H9 (cell line): Measurements from ENCODE around the gene PEX16. TPM values are rescaled to one million over a fixed set of nuclear protein-coding genes. Genes with fewer than 3 reads are reported as not detected.

Experiments
- DNase-seq: peaks from one replicate; pipeline ENCODE4 v3.0.0-alpha.2; 2017
- H2AFZ ChIP-seq: one replicate; pipeline ENCODE4 v1.6.1; 2013; ENCODE audit warnings: mild to moderate bottlenecking, low read length, control low read depth, moderate library complexity
- H2AK5ac ChIP-seq: 2 replicates; pipeline ENCODE4 v1.6.1; 2013; ENCODE audit warnings: low read length, control low read depth, mixed read lengths; ENCODE audit not compliant: insufficient read length
- H2BK120ac ChIP-seq: one replicate; pipeline ENCODE4 v1.6.1; 2013; ENCODE audit warnings: low read depth, mild to moderate bottlenecking, low read length, control low read depth, inconsistent platforms; ENCODE audit not compliant: poor library complexity, severe bottlenecking
- H2BK12ac ChIP-seq: 2 replicates; pipeline ENCODE4 v1.6.1; 2013; ENCODE audit warnings: low read length, control low read depth, mixed read lengths, low read depth; ENCODE audit not compliant: insufficient read length
- H2BK15ac ChIP-seq: 2 replicates; pipeline ENCODE4 v1.6.1; 2013; ENCODE audit warnings: low read depth, low read length, control low read depth
- H2BK20ac ChIP-seq: one replicate; pipeline ENCODE4 v1.6.1; 2013; ENCODE audit warnings: low read depth, mild to moderate bottlenecking, low read length, control low read depth, inconsistent platforms; ENCODE audit not compliant: poor library complexity, severe bottlenecking
- H2BK5ac ChIP-seq: 2 replicates; pipeline ENCODE4 v1.6.1; 2013; ENCODE audit warnings: low read length, control low read depth, mixed read lengths; ENCODE audit not compliant: insufficient read length
- H3K14ac ChIP-seq: 2 replicates; pipeline ENCODE4 v1.6.1; 2013; ENCODE audit warnings: low read length, control low read depth; ENCODE audit not compliant: insufficient read depth
- H3K18ac ChIP-seq: 2 replicates; pipeline ENCODE4 v1.6.1; 2013; ENCODE audit warnings: low read depth, mild to moderate bottlenecking, mixed read lengths, low read length, control low read depth; ENCODE audit not compliant: insufficient read length
- H3K23ac ChIP-seq: 2 replicates; pipeline ENCODE4 v1.6.1; 2013; ENCODE audit warnings: low read length, control low read depth, mixed read lengths, low read depth; ENCODE audit not compliant: insufficient read length
- H3K23me2 ChIP-seq: 2 replicates; pipeline ENCODE4 v1.6.1; 2013; ENCODE audit warnings: low read depth, mild to moderate bottlenecking, mixed read lengths, low read length, control low read depth; ENCODE audit not compliant: insufficient read length, poor library complexity, severe bottlenecking
- H3K27ac ChIP-seq: 2 replicates; pipeline ENCODE4 v1.5.1; 2013; ENCODE audit warnings: low read length, control low read depth, mixed read lengths, low read depth; ENCODE audit not compliant: insufficient read length
- H3K27me3 ChIP-seq: 2 replicates; pipeline ENCODE4 v1.6.1; 2013; ENCODE audit warnings: low read length, control low read depth, inconsistent platforms; ENCODE audit not compliant: insufficient read depth
- H3K4ac ChIP-seq: 2 replicates; pipeline ENCODE4 v1.6.1; 2013; ENCODE audit warnings: low read depth, mild to moderate bottlenecking, control low read depth, inconsistent platforms, low read length, moderate library complexity
- H3K4me1 ChIP-seq: 2 replicates; pipeline ENCODE4 v1.6.1; 2013; ENCODE audit warnings: low read length, control low read depth, inconsistent platforms; ENCODE audit not compliant: insufficient read depth
- H3K4me2 ChIP-seq: 2 replicates; pipeline ENCODE4 v1.6.1; 2013; ENCODE audit warnings: low read length, control low read depth, mixed read lengths; ENCODE audit not compliant: insufficient read length, insufficient read depth
- H3K56ac ChIP-seq: 2 replicates; pipeline ENCODE4 v1.6.1; 2013; ENCODE audit warnings: low read depth, mild to moderate bottlenecking, mixed read lengths, low read length, control low read depth; ENCODE audit not compliant: insufficient read length
- H3K79me1 ChIP-seq: 2 replicates; pipeline ENCODE4 v1.6.1; 2013; ENCODE audit warnings: low read depth, mild to moderate bottlenecking, moderate library complexity, low read length, control low read depth, inconsistent platforms; ENCODE audit not compliant: insufficient read depth, poor library complexity, severe bottlenecking
- H3K79me2 ChIP-seq: 2 replicates; pipeline ENCODE4 v1.6.1; 2013; ENCODE audit warnings: low read length, control low read depth, inconsistent platforms; ENCODE audit not compliant: insufficient read depth
- H3K9ac ChIP-seq: 2 replicates; pipeline ENCODE4 v1.6.1; 2013; ENCODE audit warnings: low read length, control low read depth, mixed read lengths; ENCODE audit not compliant: insufficient read length; ENCODE audit errors: extremely low read depth
- H3K9me3 ChIP-seq: one replicate; pipeline ENCODE4 v1.6.1; 2013; ENCODE audit warnings: low read depth, low read length, inconsistent platforms; ENCODE audit not compliant: control insufficient read depth
- H3T11ph ChIP-seq: one replicate; pipeline ENCODE4 v1.6.1; 2013; ENCODE audit warnings: mild to moderate bottlenecking, low read length, control low read depth, inconsistent platforms
- H4K20me1 ChIP-seq: one replicate; pipeline ENCODE4 v1.6.1; 2013; ENCODE audit not compliant: control insufficient read depth, insufficient read length, insufficient read depth
- H4K5ac ChIP-seq: 2 replicates; pipeline ENCODE4 v1.6.1; 2013; ENCODE audit warnings: low read depth, mild to moderate bottlenecking, mixed read lengths, low read length, control low read depth; ENCODE audit not compliant: insufficient read length
- H4K8ac ChIP-seq: replicated peaks from 2 replicates; pipeline ENCODE4 v1.6.1; 2013; ENCODE audit warnings: low read length, control low read depth, mixed read lengths, low read depth; ENCODE audit not compliant: insufficient read length
- H4K91ac ChIP-seq: 2 replicates; pipeline ENCODE4 v1.6.1; 2013; ENCODE audit warnings: low read depth, mild to moderate bottlenecking, moderate library complexity, mixed read lengths, low read length, control low read depth; ENCODE audit not compliant: insufficient read length
- H3K27ac Mint-ChIP-seq, 3 experiments: 2 replicates in 2 of 3; 3 replicates in 1 of 3; pipeline ENCODE4 v1.8.0; 2020 to 2021; ENCODE audit warnings: mixed read lengths in 3 of 3, mild to moderate bottlenecking in 1 of 3, moderate library complexity in 1 of 3
- H3K27me3 Mint-ChIP-seq: 2 replicates; pipeline ENCODE4 v1.8.0; 2021; ENCODE audit warnings: low read depth, mild to moderate bottlenecking, moderate library complexity, mixed read lengths
- H3K36me3 Mint-ChIP-seq, 3 experiments: 2 replicates in 2 of 3; 3 replicates in 1 of 3; pipeline ENCODE4 v1.8.0; 2020 to 2021; ENCODE audit warnings: low read depth in 3 of 3, mixed read lengths in 3 of 3; ENCODE audit not compliant: insufficient read depth in 1 of 3
- H3K4me1 Mint-ChIP-seq, 2 experiments: 2 replicates each; pipeline ENCODE4 v1.8.0; 2020; ENCODE audit warnings: mixed read lengths in 2 of 2
- H3K4me3 Mint-ChIP-seq, 2 experiments: 2 replicates in 1 of 2; 3 replicates in 1 of 2; pipeline ENCODE4 v1.8.0; 2020 to 2021; ENCODE audit warnings: mild to moderate bottlenecking in 2 of 2, mixed read lengths in 2 of 2, moderate library complexity in 1 of 2
- H3K9me3 Mint-ChIP-seq, 2 experiments: 2 replicates in 1 of 2; 3 replicates in 1 of 2; pipeline ENCODE4 v1.8.0; 2020; ENCODE audit warnings: mild to moderate bottlenecking in 2 of 2, mixed read lengths in 2 of 2, moderate library complexity in 1 of 2
- CTCF ChIP-seq: fragments of 200-600 bp; sonication (generic); conservative IDR thresholded peaks from 3 replicates; pipeline ENCODE4 v1.8.0; 2021; ENCODE audit warnings: antibody characterized with exemption, mild to moderate bottlenecking
- WGBS: extraction: QIAGEN DNeasy Blood & Tissue Kit; methylation state at CpG from one replicate; pipeline ENCODE4 v1.1.7; 2013; ENCODE audit warnings: missing lambda C conversion rate, low lambda C conversion rate, mixed read lengths; ENCODE audit not compliant: insufficient read length; ENCODE audit errors: extremely low coverage; 5-methylcytosine and 5-hydroxymethylcytosine counted together
- long read RNA-seq: library from polyadenylated mRNA; unstranded; transcript quantifications from one replicate; pipeline ENCODE4 v2.0.0, GENCODE V29; 2020
- total RNA-seq: library from RNA; stranded (reverse); gene quantifications from 2 replicates; pipeline ENCODE4 v1.2.1, GENCODE V29; 2021

PEX16 gene
- 28.6 and 30.8 TPM in 2 replicates for total RNA-seq
- long read RNA-seq, transcript PEX16-202 (11 exons, 1,335 nt), result major isoform, 102 of 165 reads
- long read RNA-seq, transcript PEX16-210 (11 exons, 1,639 nt), result minor isoform, 14 of 165 reads
- long read RNA-seq, partial matches to known transcripts, result 11 of 165 reads
- long read RNA-seq, other reads (novel, unspliced or antisense), result 38 of 165 reads

DNA sequence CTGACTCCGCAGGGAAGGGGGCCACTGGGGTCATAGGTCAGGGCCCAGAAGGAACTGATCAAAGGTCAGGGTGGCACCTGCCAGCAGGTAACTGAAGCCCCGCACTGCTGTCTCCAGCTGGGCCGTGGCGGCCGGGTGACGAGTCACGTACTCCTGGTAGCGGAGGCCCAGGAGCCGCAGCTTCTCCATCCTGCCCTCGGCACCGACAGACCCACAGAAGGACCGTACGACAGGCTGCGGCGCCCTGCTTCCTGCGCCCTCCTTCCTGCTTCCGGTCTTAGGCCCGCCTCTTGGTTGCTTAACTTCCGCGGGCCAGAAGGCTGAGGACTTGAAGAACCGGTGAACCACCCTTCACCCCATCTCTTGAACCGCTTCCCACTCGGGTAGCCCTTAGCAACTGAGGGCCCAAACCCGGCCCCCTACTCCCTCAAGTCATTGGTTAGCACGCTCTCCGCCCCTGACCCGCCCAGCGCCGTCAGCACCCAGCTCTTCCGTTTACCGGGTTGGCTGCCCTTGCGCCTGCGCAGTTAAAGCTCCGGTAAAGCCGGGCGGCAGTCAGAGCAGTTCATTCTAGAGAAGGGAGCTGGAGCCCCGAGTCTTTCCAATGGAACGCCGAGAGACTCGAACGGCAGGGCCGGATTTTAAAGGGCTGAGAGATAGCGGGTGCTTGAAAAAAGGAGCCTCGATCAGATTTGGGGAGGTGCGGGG lies at the start of gene PEX16:
TSS of gene PEX16 (minus strand) at position 255 of the 708 bp plus-strand sequence. CDS start at position 189, 66 bp downstream.
- no peak within 1 kb of the TSS for H3K4ac ChIP-seq
- peak; percentile 97 for DNase-seq
- no peak within 1 kb of the TSS for H2BK20ac ChIP-seq
- no peak within 1 kb of the TSS for H3K23ac ChIP-seq
- no peak within 1 kb of the TSS for H2AFZ ChIP-seq
- H2BK15ac ChIP-seq, result no peak within 1 kb of the TSS
- H3K79me2 ChIP-seq, result no peaks in the 10 kb centered on the region
- H3K27me3 Mint-ChIP-seq, result no peaks in the 10 kb centered on the region; the same call in 1 of the 2 replicates
- H3K4me3 Mint-ChIP-seq, result peak within 1 kb of the TSS; percentile 90 to 96
- no peak within 1 kb of the TSS for H4K5ac ChIP-seq
- peak within 1 kb of the TSS; percentile 49 for H3K9ac ChIP-seq
- H3K4me1 ChIP-seq, result no peaks in the 10 kb centered on the region
- no peak within 1 kb of the TSS for H2BK120ac ChIP-seq
- H2BK12ac ChIP-seq, result no peak within 1 kb of the TSS
- H4K91ac ChIP-seq, result no peak within 1 kb of the TSS
- H3T11ph ChIP-seq, result no peak within 1 kb of the TSS
- H3K23me2 ChIP-seq, result peaks cover 3% of the 10 kb centered on the region
- no CpG with 5 or more reads among the region's 45 CpGs for WGBS
- no peaks in the 10 kb centered on the region for H4K20me1 ChIP-seq
- no peak within 1 kb of the TSS for H3K14ac ChIP-seq
- peaks cover 28 to 37% of the 10 kb centered on the region in 2 experiments for H3K4me1 Mint-ChIP-seq
- peak within 1 kb of the TSS; percentile 98 for H3K27ac Mint-ChIP-seq
- no peaks in the 10 kb centered on the region for H3K9me3 ChIP-seq
- peak within 1 kb of the TSS; percentile 12 for H3K18ac ChIP-seq
- H2AK5ac ChIP-seq, result no peak within 1 kb of the TSS
- no peaks in the 10 kb centered on the region; a peak in 1 of 5 replicates for H3K9me3 Mint-ChIP-seq
- no peaks in the 10 kb centered on the region for H3K79me1 ChIP-seq
- no peak for TF ChIP-seq CTCF
- no peaks in the 10 kb centered on the region; the same call in 1 of the 2 replicates for H3K27me3 ChIP-seq
- H3K27ac ChIP-seq, result no peak within 1 kb of the TSS
- H3K4me2 ChIP-seq, result peak within 1 kb of the TSS; percentile 89
- peaks cover 5 to 29% (median 16%) of the 10 kb centered on the region in 3 experiments for H3K36me3 Mint-ChIP-seq
- no peak within 1 kb of the TSS for H2BK5ac ChIP-seq
- no peak within 1 kb of the TSS for H4K8ac ChIP-seq
- H3K56ac ChIP-seq, result no peak within 1 kb of the TSS
